Pancreas (tissue), 10 donors: Measurements from ENCODE around the gene NCL. TPM values are rescaled to one million over a fixed set of nuclear protein-coding genes. Genes with fewer than 3 reads are reported as not detected.

Source experiments
- ATAC-seq, 4 donors: fragments of 200-7000 bp; cut with Tn5 transposase; one replicate each; pipeline versions ENCODE4 v1.8.0 to v1.9.1; 2020; ENCODE audit warnings: mild to moderate bottlenecking in 4 of 4, moderate library complexity in 4 of 4
- DNase-seq, 6 donors: peaks; one replicate each; pipeline ENCODE4 v3.0.0-alpha.2; 2020
- FAIRE-seq: peaks from 2 replicates; lab custom pipeline; 2012; peaks lifted over from hg19 to GRCh38; lab: Jason Lieb, UNC
- H3K27ac ChIP-seq, 4 donors: fragments of 200-600 bp; sonication (generic); 1 replicate in 3 of 4; 2 replicates in 1 of 4; pipeline versions ENCODE4 v1.5.0 to v1.8.0; 2020
- H3K27me3 ChIP-seq, 4 donors: fragments of 200-600 bp; one replicate each; pipeline ENCODE4 v1.8.0; 2021
- H3K36me3 ChIP-seq, 3 donors: fragments of 200-600 bp; sonication (generic) in 1 of 3; one replicate each; pipeline versions ENCODE4 v1.5.0 to v1.8.0; 2020 to 2021
- H3K4me1 ChIP-seq, 3 donors: fragments of 200-600 bp; one replicate each; pipeline ENCODE4 v1.8.0; 2021
- H3K4me3 ChIP-seq, 4 donors: fragments of 200-600 bp; sonication (generic) in 2 of 4; one replicate each; pipeline versions ENCODE4 v1.5.0 to v1.8.0; 2020 to 2021
- H3K9me3 ChIP-seq, 4 donors: fragments of 200-600 bp; one replicate each; pipeline ENCODE4 v1.8.0; 2021
- CTCF ChIP-seq, 4 donors: fragments of 200-600 bp; sonication (generic) in 3 of 4; IDR thresholded peaks; one replicate each; pipeline versions ENCODE4 v1.5.0 to v1.8.0; 2021; ENCODE audit warnings: antibody characterized with exemption in 4 of 4
- WGBS, 2 donors: extraction: QIAGEN DNeasy Blood & Tissue Kit; methylation state at CpG; one replicate each; pipeline ENCODE4 v1.1.7; 2013; 5-methylcytosine and 5-hydroxymethylcytosine counted together
- intact Hi-C, 3 donors: fragments of 100-400 bp; cut with DNase I; formaldehyde crosslinking; loops; one replicate each; pipeline versions ENCODE4 v1.11.1 to v1.14.2; 2022
- polyA plus RNA-seq, 2 donors: library from polyadenylated mRNA; stranded (reverse); fragments of 200-250 nt; gene quantifications; one replicate each; pipeline ENCODE4 v1.2.3, GENCODE V29; 2013
- total RNA-seq, 6 donors: library from RNA; stranded (reverse); fragmentation: NEBNext Ultra II Directional in 4 of 6; extraction: Animal tissue kit (Norgen Biotek cat#: 25700) in 4 of 6; gene quantifications; one replicate each; pipeline versions ENCODE4 v1.2.1 to v1.2.4, GENCODE V29; 2021 to 2023
- donor health status: healthy with polysubstance abuse.
- donor health status: DM: no; HTN: no; CAD: no; lungs with moderate emphysema.
- donor health status: DM: no; HTN: no; CAD: no.
- donor health status: control.
- donor health status: control.
- donor health status: Bipolar disorder and iron deficiency.
- donor health status: DM: yes; HTN: yes; CAD: no.
- donor health status: DM: no; HTN: no; CAD: no.
- donor health status: DM: no; HTN: no; CAD: no.
- donor health status: DM: yes; HTN: yes; CAD: no.

Gene NCL
- total and polyA plus RNA-seq, 8 donors: 69.9 to 364 (median 216) TPM

GRCh38 chr2:231488331-231488730 is 24.0 kb upstream of the NCL start:
- WGBS, 2 donors: 80 to 82% methylated on average over 5 of the region's 5 CpGs
- ATAC-seq: no peak

GRCh38 chr2:231486851-231487596 is 22.7 kb upstream of the NCL start:
- DNase-seq (no peak), ATAC-seq (no peak), FAIRE-seq (no peak)
- 85 to 91% methylated on average over 6 of the region's 6 CpGs for WGBS, 2 donors
- intact Hi-C loops: no loop called here
- Histone ChIP-seq H3K4me1 (peaks cover 0 to 2% (median 0%) of the 10 kb centered on the region in 3 donors), H3K27me3 (no peaks in the 10 kb centered on the region), H3K9me3 (no peaks in the 10 kb centered on the region), H3K36me3 (no peaks in the 10 kb centered on the region), H3K4me3 (no peak overlapping the region), H3K27ac (no peak overlapping the region)
- no peak for TF ChIP-seq CTCF (IDR thresholded peaks at IDR 0.05)

More at GRCh38 chr2:231488331-231488730, 24.0 kb upstream of the NCL start:
- no peak for TF ChIP-seq CTCF (IDR thresholded peaks at IDR 0.05)
- no peaks in the 10 kb centered on the region for H3K27me3 ChIP-seq
- no peak overlapping the region for H3K27ac ChIP-seq
- no peaks in the 10 kb centered on the region for H3K9me3 ChIP-seq
- no peaks in the 10 kb centered on the region for H3K36me3 ChIP-seq
- H3K4me3 ChIP-seq: no peak overlapping the region
- intact Hi-C loops: no loop called here
- FAIRE-seq (no peak), DNase-seq (no peak)
- H3K4me1 ChIP-seq: no peaks in the 10 kb centered on the region

- Histone ChIP-seq H3K4me3 (peak overlapping the region in 3 of 4 donors; percentile 26 to 52 (median 45)), H3K27me3 (no peaks in the 10 kb centered on the region), H3K36me3 (no peaks in the 10 kb centered on the region), H3K27ac (peak overlapping the region in 2 of 4 donors; percentile 22 to 60), H3K9me3 (no peaks in the 10 kb centered on the region), H3K4me1 (peaks cover 0 to 2% (median 0%) of the 10 kb centered on the region in 3 donors)
- no peak for FAIRE-seq
- 73 to 76% methylated on average over 63 to 65 of the region's 65 CpGs for WGBS, 2 donors
- ATAC-seq: peak; percentile 18 to 54 (median 35)
- intact Hi-C loops: loop anchor here in 2 of 3 donors (5.0 kb wide), 1 partner anchor 74 kb away; no protein-coding TSS in a partner anchor
- TF ChIP-seq CTCF (IDR thresholded peaks at IDR 0.05): no peak
- DNase-seq: peak in 2 of 6 donors; percentile 41 to 71
Observed at GRCh38 chr2:231483398-231484329, 19.4 kb upstream of the NCL start.

- peaks cover 0 to 2% (median 0%) of the 10 kb centered on the region in 3 donors for H3K4me1 ChIP-seq
- intact Hi-C loops: loop anchor here in 2 of 3 donors (5.0 kb wide), 1 partner anchor 74 kb away; no protein-coding TSS in a partner anchor
- FAIRE-seq: no peak
- peak; percentile 97 to 99 (median 98) for ATAC-seq
- peak overlapping the region; percentile 22 to 60 (median 34) for H3K27ac ChIP-seq
- no peaks in the 10 kb centered on the region for H3K9me3 ChIP-seq
- peak; percentile 79 to 93 (median 87) for TF ChIP-seq CTCF (IDR thresholded peaks at IDR 0.05)
- peak overlapping the region in 3 of 4 donors; percentile 26 to 52 (median 45) for H3K4me3 ChIP-seq
- no peaks in the 10 kb centered on the region for H3K27me3 ChIP-seq
- 15 to 24% methylated on average over 33 to 36 of the region's 36 CpGs for WGBS, 2 donors
- H3K36me3 ChIP-seq: no peaks in the 10 kb centered on the region
- DNase-seq: peak; percentile 62 to 94 (median 81)
Observed at GRCh38 chr2:231482806-231483391, 18.6 kb upstream of the NCL start.
